ENCODE measurements around the gene PANX2. TPM values are rescaled to one million over a fixed set of nuclear protein-coding genes. Genes with fewer than 3 reads are reported as not detected.

PANX2 gene
- total RNA-seq, 1 donor from 2014 or later, result 3.0 TPM

GRCh38 chr22:50200461-50201190, 30.1 kb downstream of the PANX2 start, which contains the start of gene SELENOO:
SELENOO (plus strand) TSS chr22:50201011; CDS start chr22:50201037, 26 bp downstream.
- peaks cover 27% of the 10 kb centered on the region for H3K36me3 ChIP-seq
- intact Hi-C loops (cut with DNase I), result no loop called here

DNA sequence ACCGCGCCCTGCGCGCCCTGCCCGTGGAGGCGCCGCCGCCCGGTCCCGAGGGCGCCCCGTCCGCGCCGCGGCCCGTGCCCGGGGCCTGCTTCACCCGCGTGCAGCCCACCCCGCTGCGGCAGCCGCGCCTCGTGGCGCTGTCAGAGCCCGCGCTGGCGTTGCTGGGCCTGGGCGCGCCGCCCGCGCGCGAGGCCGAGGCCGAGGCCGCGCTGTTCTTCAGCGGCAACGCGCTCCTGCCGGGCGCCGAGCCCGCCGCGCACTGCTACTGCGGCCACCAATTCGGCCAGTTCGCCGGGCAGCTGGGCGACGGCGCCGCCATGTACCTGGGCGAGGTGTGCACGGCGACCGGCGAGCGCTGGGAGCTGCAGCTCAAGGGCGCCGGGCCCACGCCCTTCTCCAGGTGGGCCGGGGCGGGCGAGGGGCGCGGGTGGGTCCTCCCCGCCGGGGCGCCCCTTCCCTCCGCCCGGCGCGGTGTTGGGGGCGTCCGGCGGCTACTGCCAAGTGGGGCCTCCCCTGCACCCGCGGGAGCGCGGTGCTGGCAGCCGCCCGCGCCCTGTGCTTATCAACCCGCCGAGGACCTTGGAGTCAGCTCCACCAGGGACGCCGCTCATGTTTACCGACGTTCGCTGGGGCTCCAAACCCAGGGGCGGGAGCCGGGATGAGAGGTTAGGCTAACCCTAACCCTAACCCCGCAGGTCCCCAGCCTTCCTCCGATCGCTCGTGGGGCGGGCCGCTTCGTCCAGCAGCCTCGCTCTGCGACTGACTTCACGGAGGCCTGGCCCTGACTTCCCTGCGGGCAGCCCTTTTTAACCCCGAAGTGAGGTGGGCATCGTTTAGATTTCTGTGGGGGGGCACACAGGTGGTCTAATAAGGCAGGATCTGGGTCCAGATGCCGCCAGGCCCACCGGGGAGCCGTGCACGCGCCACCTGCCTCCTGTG, 30.9 kb downstream of the PANX2 start:
- H3K36me3 ChIP-seq, result peaks cover 25% of the 10 kb centered on the region
- H3K27me3 ChIP-seq, result no peaks in the 10 kb centered on the region
- H3K9me3 ChIP-seq, result no peaks in the 10 kb centered on the region
- intact Hi-C loops (cut with DNase I), result no loop called here
- ATAC-seq (peak; percentile 36), DNase-seq (no peak)
- H3K27ac ChIP-seq, result peak overlapping the region; percentile 74
- peaks cover 17% of the 10 kb centered on the region for H3K4me1 ChIP-seq
- no peak for TF ChIP-seq CTCF (IDR thresholded peaks at IDR 0.05)
- H3K4me3 ChIP-seq, result peak overlapping the region; percentile 76

More at GRCh38 chr22:50200461-50201190, 30.1 kb downstream of the PANX2 start, which contains the start of gene SELENOO:
- Histone ChIP-seq H3K9me3 (no peaks in the 10 kb centered on the region), H3K27me3 (no peaks in the 10 kb centered on the region), H3K4me1 (peaks cover 14% of the 10 kb centered on the region), H3K4me3 (peak within 1 kb of the TSS; percentile 76), H3K27ac (peak within 1 kb of the TSS; percentile 74)
- ATAC-seq (peak; percentile 94), DNase-seq (peak; percentile 96)
- TF ChIP-seq CTCF (IDR thresholded peaks at IDR 0.05), result no peak

- no peak for DNase-seq
- no peak for TF ChIP-seq CTCF (IDR thresholded peaks at IDR 0.05)
- H3K27ac ChIP-seq, result no peak overlapping the region
- ATAC-seq, result no peak
- intact Hi-C loops (cut with DNase I), result no loop called here
- H3K4me1 ChIP-seq, result peaks cover 23% of the 10 kb centered on the region
- H3K9me3 ChIP-seq, result no peaks in the 10 kb centered on the region
- peaks cover 26% of the 10 kb centered on the region for H3K36me3 ChIP-seq
- H3K4me3 ChIP-seq, result peak overlapping the region; percentile 76
- no peaks in the 10 kb centered on the region for H3K27me3 ChIP-seq
Measured at GRCh38 chr22:50202130-50202666, 31.7 kb downstream of the PANX2 start.

GRCh38 chr22:50203288-50203687, 32.8 kb downstream of the PANX2 start:
- H3K4me1 ChIP-seq, result peaks cover 23% of the 10 kb centered on the region
- intact Hi-C loops (cut with DNase I), result no loop called here
- no peak for ATAC-seq

More at GRCh38 chr22:50203288-50203687, 32.8 kb downstream of the PANX2 start:
- H3K36me3 ChIP-seq, result peaks cover 32% of the 10 kb centered on the region
- no peak for TF ChIP-seq CTCF (IDR thresholded peaks at IDR 0.05)
- no peak for DNase-seq
- no peaks in the 10 kb centered on the region for H3K9me3 ChIP-seq
- no peak overlapping the region for H3K4me3 ChIP-seq
- no peak overlapping the region for H3K27ac ChIP-seq
- no peaks in the 10 kb centered on the region for H3K27me3 ChIP-seq
